ENCODE measurements around the gene SAXO1. TPM values are rescaled to one million over a fixed set of nuclear protein-coding genes. Genes with fewer than 3 reads are reported as not detected.
"Not testable (repeated sequence)": the region's sequence is repeated elsewhere in the genome, so short reads cannot be mapped to it uniquely, and the experiment has no call there.

SAXO1 gene
- total RNA-seq, 1 experiment from 2014 or later, result not detected

DNA sequence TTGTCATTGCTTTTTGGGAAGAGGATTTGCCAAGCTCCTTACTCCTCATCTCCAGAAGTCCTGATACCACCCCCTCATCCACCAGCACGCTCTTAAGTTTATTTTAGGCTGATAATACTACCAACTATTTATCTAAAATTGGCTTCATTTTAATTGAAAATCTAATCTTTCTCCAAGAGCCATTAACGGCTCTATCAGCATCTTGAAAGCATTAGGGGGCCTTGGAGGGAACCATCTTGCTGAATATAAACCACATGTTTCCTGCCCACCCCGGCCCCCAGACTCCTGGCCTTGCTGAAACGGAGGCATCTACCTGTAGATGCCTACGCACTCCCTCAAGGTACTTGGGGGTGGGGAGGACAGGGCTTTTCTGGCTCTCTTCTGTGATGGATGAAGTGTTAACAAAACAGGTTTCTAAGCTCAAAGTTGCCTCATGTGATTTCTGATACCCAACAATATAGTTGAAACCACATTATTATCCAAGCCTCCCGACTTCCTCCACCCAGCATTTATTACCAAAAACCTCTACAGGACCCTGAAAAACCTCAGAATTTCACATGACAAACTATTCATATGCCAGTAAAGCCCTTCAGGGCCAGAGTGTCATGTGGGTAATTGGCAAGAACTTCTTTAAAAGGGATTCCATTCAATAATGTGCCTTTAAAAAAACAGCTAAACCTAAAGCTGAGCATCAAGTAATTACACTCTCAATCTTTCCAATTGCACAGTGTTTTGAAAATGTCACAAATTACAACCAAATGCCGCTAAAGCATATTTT is 96.7 kb downstream of the SAXO1 start:
- no peaks in the 10 kb centered on the region for H3F3A ChIP-seq (ENCODE audit: insufficient read depth, low read depth)
- intact Hi-C loops (cut with micrococcal nuclease; ENCODE audit: unreplicated experiment), result no loop called here
- BruUV-seq (replicated peaks), result no TSS peak
- no peak overlapping the region for H3K27ac ChIP-seq
- H3K4me1 ChIP-seq (replicated peaks; ENCODE audit: insufficient read depth), result no peaks in the 10 kb centered on the region
- no peak overlapping the region for H2AFZ ChIP-seq
- no peak overlapping the region for H3K4me3 ChIP-seq
- ChIA-PET POLR2A (ENCODE audit: unreplicated experiment) (no interaction called here), CTCF (no interaction called here)
- no peak for TF ChIP-seq EZH2 (IDR thresholded peaks at IDR 0.05; ENCODE audit: low read depth)
- TF ChIP-seq, protein P1, sequence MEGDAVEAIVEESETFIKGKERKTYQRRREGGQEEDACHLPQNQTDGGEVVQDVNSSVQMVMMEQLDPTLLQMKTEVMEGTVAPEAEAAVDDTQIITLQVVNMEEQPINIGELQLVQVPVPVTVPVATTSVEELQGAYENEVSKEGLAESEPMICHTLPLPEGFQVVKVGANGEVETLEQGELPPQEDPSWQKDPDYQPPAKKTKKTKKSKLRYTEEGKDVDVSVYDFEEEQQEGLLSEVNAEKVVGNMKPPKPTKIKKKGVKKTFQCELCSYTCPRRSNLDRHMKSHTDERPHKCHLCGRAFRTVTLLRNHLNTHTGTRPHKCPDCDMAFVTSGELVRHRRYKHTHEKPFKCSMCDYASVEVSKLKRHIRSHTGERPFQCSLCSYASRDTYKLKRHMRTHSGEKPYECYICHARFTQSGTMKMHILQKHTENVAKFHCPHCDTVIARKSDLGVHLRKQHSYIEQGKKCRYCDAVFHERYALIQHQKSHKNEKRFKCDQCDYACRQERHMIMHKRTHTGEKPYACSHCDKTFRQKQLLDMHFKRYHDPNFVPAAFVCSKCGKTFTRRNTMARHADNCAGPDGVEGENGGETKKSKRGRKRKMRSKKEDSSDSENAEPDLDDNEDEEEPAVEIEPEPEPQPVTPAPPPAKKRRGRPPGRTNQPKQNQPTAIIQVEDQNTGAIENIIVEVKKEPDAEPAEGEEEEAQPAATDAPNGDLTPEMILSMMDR (conservative IDR thresholded peaks at IDR 0.05), result no peak
- H3K9me3 ChIP-seq (ENCODE audit: insufficient read depth, low read depth), result no peaks in the 10 kb centered on the region
- H3K79me2 ChIP-seq (ENCODE audit: low read depth), result no peaks in the 10 kb centered on the region
- H3K4me2 ChIP-seq, result no peak overlapping the region
- H3K36me3 ChIP-seq (ENCODE audit: low read depth), result no peaks in the 10 kb centered on the region
- no peaks in the 10 kb centered on the region for H4K20me1 ChIP-seq (ENCODE audit: insufficient read depth)
- no peak for DNase-seq
- H3K9me2 ChIP-seq (ENCODE audit: insufficient read depth), result no peaks in the 10 kb centered on the region
- peaks cover 47% of the 10 kb centered on the region; the same call in 1 of the 2 replicates for H3K27me3 ChIP-seq (ENCODE audit: insufficient read depth, low read depth)

DNA sequence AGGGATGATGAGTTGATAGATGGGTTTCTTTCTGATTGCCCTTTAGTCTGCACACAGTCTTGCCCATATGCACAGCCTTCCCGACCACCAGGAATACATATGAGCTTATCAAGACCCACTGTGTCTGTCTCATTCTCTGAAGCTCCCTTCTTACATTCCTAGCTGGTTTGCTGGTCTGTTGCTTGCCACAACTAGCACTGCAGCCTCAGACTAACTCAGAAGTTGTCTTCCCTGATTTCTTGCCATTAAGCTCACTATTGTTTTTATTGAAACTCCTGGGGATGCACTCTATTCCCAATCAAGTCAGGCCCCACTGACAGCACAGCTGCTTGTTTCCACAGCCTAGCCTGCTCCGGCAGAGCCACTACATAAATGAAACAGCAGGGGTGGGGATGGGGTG is 97.5 kb downstream of the SAXO1 start:
- TF ChIP-seq, protein P1 (conservative IDR thresholded peaks at IDR 0.05), result no peak
- no peak for TF ChIP-seq EZH2 (IDR thresholded peaks at IDR 0.05; ENCODE audit: low read depth)

DNA sequence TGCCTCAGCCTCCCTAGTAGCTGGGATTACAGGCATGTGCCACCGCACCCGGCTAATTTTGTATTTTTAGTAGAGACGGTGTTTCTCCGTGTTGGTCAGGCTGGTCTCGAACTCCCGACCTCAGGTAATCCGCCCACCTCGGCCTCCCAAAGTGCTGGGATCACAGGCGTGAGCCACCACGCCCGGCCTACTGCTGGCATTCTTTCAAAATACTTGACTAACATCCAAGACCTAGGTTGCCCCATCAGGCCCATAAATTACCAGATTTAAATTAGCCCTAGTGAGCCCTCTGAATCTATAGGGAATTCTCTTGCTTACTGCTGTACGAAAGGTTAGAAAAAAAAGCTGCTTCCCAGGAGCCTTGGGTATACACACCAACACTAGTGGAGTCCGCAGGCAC is 102.4 kb downstream of the SAXO1 start:
- H3K4me2 ChIP-seq; CTCF ChIA-PET; BruUV-seq (replicated peaks); H3K4me3 ChIP-seq; H3K79me2 ChIP-seq (ENCODE audit: low read depth); H3F3A ChIP-seq (ENCODE audit: insufficient read depth, low read depth); H3K9me2 ChIP-seq (ENCODE audit: insufficient read depth); DNase-seq; H3K36me3 ChIP-seq (ENCODE audit: low read depth); intact Hi-C loops (cut with micrococcal nuclease; ENCODE audit: unreplicated experiment); H3K4me1 ChIP-seq (replicated peaks; ENCODE audit: insufficient read depth); POLR2A ChIA-PET (ENCODE audit: unreplicated experiment); H3K27ac ChIP-seq; H4K20me1 ChIP-seq (ENCODE audit: insufficient read depth); H2AFZ ChIP-seq; H3K9me3 ChIP-seq (ENCODE audit: insufficient read depth, low read depth): not testable (repeated sequence)
- peaks cover 20% of the 10 kb centered on the region; the same call in 1 of the 2 replicates for H3K27me3 ChIP-seq (ENCODE audit: insufficient read depth, low read depth)

More for the DNA sequence above, 97.5 kb downstream of the SAXO1 start:
- ChIA-PET CTCF (no interaction called here), POLR2A (ENCODE audit: unreplicated experiment) (no interaction called here)
- H3K27ac ChIP-seq, result no peak overlapping the region
- intact Hi-C loops (cut with micrococcal nuclease; ENCODE audit: unreplicated experiment), result no loop called here
- no peaks in the 10 kb centered on the region for H3F3A ChIP-seq (ENCODE audit: insufficient read depth, low read depth)
- H4K20me1 ChIP-seq (ENCODE audit: insufficient read depth), result no peaks in the 10 kb centered on the region
- H2AFZ ChIP-seq, result no peak overlapping the region
- H3K27me3 ChIP-seq (ENCODE audit: insufficient read depth, low read depth), result peaks cover 44% of the 10 kb centered on the region; the same call in 1 of the 2 replicates
- DNase-seq, result no peak
- no peaks in the 10 kb centered on the region for H3K36me3 ChIP-seq (ENCODE audit: low read depth)
- no peaks in the 10 kb centered on the region for H3K9me3 ChIP-seq (ENCODE audit: insufficient read depth, low read depth)
- no peaks in the 10 kb centered on the region for H3K4me1 ChIP-seq (replicated peaks; ENCODE audit: insufficient read depth)
- H3K79me2 ChIP-seq (ENCODE audit: low read depth), result no peaks in the 10 kb centered on the region
- no TSS peak for BruUV-seq (replicated peaks)
- H3K4me2 ChIP-seq, result no peak overlapping the region
- no peak overlapping the region for H3K4me3 ChIP-seq
- no peaks in the 10 kb centered on the region for H3K9me2 ChIP-seq (ENCODE audit: insufficient read depth)

DNA sequence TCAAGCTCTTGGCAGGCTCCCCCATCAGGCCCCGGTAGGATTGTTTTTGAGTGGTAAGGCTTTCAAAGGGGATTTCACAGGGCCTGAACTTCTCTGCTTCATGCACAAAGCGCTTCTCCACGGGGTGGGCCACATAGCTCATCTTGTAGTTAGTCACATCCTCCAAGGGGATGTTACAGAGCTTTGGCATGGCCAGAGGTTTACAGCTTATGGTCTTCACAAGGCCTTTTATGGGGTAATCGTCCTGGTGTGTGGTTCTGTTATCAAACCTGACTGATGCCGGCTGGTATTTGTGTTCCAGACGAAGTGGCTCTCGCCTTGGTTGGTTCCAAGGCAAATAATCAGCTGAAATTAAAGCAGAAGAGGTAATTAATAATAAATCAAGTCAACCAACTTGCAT is 104.3 kb downstream of the SAXO1 start:
- H3K4me1 ChIP-seq (replicated peaks; ENCODE audit: insufficient read depth), result no peaks in the 10 kb centered on the region
- H3K27me3 ChIP-seq (ENCODE audit: insufficient read depth, low read depth), result peaks cover 11% of the 10 kb centered on the region; the same call in 1 of the 2 replicates
- H3K27ac ChIP-seq, result no peak overlapping the region
- no TSS peak for BruUV-seq (replicated peaks)
- H3K36me3 ChIP-seq (ENCODE audit: low read depth), result no peaks in the 10 kb centered on the region
- ChIA-PET CTCF (no interaction called here), POLR2A (ENCODE audit: unreplicated experiment) (no interaction called here)
- no peak overlapping the region for H2AFZ ChIP-seq
- no peaks in the 10 kb centered on the region for H3F3A ChIP-seq (ENCODE audit: insufficient read depth, low read depth)
- no peaks in the 10 kb centered on the region for H3K9me3 ChIP-seq (ENCODE audit: insufficient read depth, low read depth)
- TF ChIP-seq, protein P1 (conservative IDR thresholded peaks at IDR 0.05), result no peak
- H3K4me2 ChIP-seq, result no peak overlapping the region
- H3K79me2 ChIP-seq (ENCODE audit: low read depth), result no peaks in the 10 kb centered on the region
- no peak overlapping the region for H3K4me3 ChIP-seq
- no peak for DNase-seq
- H4K20me1 ChIP-seq (ENCODE audit: insufficient read depth), result no peaks in the 10 kb centered on the region
- no peaks in the 10 kb centered on the region for H3K9me2 ChIP-seq (ENCODE audit: insufficient read depth)
- intact Hi-C loops (cut with micrococcal nuclease; ENCODE audit: unreplicated experiment), result no loop called here
